Gastroesophageal sphincter (tissue), 3 donors: Measurements from ENCODE around the gene AFDN.

Experiments
- POLR2AphosphoS5 ChIP-seq: sonication (generic); formaldehyde crosslinking; IDR thresholded peaks from one replicate; pipeline ENCODE4 v1.6.1; 2017; ENCODE audit warnings: antibody characterized with exemption
- TF ChIP-seq, protein P1 (sequence below), 4 experiments: fragments of 200-600 bp in 2 of 4; fragments of 450-650 bp in 2 of 4; sonication (generic) in 1 of 4; IDR thresholded peaks; one replicate each; pipeline ENCODE4 v1.5.1; 2017 to 2019; ENCODE audit warnings: antibody characterized with exemption in 4 of 4, mild to moderate bottlenecking in 2 of 4, moderate library complexity in 2 of 4

DNA sequence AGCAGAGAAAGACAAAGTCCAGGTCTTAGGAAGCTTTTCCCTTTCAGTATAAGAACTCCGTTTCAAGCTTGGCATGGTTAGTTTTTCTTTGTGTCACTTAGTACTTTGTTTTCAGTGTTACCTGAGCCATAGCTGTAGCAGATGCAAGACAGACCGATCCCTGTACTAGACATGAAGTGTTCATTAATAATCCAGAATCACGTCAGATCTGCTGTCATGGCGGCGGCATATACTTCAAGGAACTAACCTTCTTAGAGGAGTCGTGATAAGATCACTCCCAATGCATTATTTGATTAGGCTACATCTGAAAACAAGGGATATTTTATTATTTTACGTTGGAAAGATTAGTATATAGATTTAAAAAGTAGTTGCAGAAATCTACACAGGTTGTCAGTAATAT is 83.9 kb downstream of the AFDN start:
- TF ChIP-seq, protein P1, sequence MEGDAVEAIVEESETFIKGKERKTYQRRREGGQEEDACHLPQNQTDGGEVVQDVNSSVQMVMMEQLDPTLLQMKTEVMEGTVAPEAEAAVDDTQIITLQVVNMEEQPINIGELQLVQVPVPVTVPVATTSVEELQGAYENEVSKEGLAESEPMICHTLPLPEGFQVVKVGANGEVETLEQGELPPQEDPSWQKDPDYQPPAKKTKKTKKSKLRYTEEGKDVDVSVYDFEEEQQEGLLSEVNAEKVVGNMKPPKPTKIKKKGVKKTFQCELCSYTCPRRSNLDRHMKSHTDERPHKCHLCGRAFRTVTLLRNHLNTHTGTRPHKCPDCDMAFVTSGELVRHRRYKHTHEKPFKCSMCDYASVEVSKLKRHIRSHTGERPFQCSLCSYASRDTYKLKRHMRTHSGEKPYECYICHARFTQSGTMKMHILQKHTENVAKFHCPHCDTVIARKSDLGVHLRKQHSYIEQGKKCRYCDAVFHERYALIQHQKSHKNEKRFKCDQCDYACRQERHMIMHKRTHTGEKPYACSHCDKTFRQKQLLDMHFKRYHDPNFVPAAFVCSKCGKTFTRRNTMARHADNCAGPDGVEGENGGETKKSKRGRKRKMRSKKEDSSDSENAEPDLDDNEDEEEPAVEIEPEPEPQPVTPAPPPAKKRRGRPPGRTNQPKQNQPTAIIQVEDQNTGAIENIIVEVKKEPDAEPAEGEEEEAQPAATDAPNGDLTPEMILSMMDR (IDR thresholded peaks at IDR 0.05): no peak
- TF ChIP-seq POLR2AphosphoS5: no peak
